Umbilical cord (tissue), 2 donors: ENCODE measurements around the gene PDE4B. TPM values are rescaled to one million over a fixed set of nuclear protein-coding genes. Genes with fewer than 3 reads are reported as not detected.
A peak's percentile ranks its signal among the peaks of the same experiment; 100 is the strongest.

ENCODE experiments used
- DNase-seq: peaks from one replicate; pipeline ENCODE4 v3.0.0-alpha.2; 2015; ENCODE audit warnings: low spot score
- total RNA-seq: library from RNA; depleted of rRNA; stranded (reverse); fragments of >200 nt; gene quantifications from one replicate; pipeline ENCODE4 v1.2.3, GENCODE V29; 2014; ENCODE audit warnings: low replicate concordance; ENCODE audit not compliant: insufficient read depth

Gene PDE4B
- total RNA-seq, 1 donor from 2014 or later: 61.6 TPM

- DNase-seq: no peak
These were observed 541.6 kb downstream of the PDE4B start for GRCh38 chr1:66334318-66334717.

GRCh38 chr1:66335125-66335524, 542.4 kb downstream of the PDE4B start:
- no peak for DNase-seq

- DNase-seq: peak; percentile 64
These were observed 543.4 kb downstream of the PDE4B start for GRCh38 chr1:66335859-66336640.

- DNase-seq: no peak
These were observed 543.9 kb downstream of the PDE4B start for GRCh38 chr1:66336641-66336990.

- no peak for DNase-seq
These were observed 544.6 kb downstream of the PDE4B start for GRCh38 chr1:66337249-66337648.

GRCh38 chr1:66339944-66340343, 547.2 kb downstream of the PDE4B start:
- no peak for DNase-seq

- no peak for DNase-seq
These were observed 548.9 kb downstream of the PDE4B start for GRCh38 chr1:66341446-66342089.

GRCh38 chr1:66342707-66343106, 550.0 kb downstream of the PDE4B start:
- no peak for DNase-seq

- DNase-seq: no peak
These were observed 551.1 kb downstream of the PDE4B start for GRCh38 chr1:66343569-66344325.

- DNase-seq: no peak
These were observed 553.5 kb downstream of the PDE4B start for GRCh38 chr1:66346057-66346795.

GRCh38 chr1:66346873-66347272, 554.2 kb downstream of the PDE4B start:
- no peak for DNase-seq

GRCh38 chr1:66348776-66349175, 556.1 kb downstream of the PDE4B start:
- DNase-seq: no peak

- no peak for DNase-seq
These were observed 556.5 kb downstream of the PDE4B start for GRCh38 chr1:66349242-66349641.

- no peak for DNase-seq
These were observed 557.4 kb downstream of the PDE4B start for GRCh38 chr1:66350001-66350547.

GRCh38 chr1:66351478-66351877, 558.8 kb downstream of the PDE4B start:
- peak; percentile 61 for DNase-seq

GRCh38 chr1:66351913-66352312, 559.2 kb downstream of the PDE4B start:
- no peak for DNase-seq

GRCh38 chr1:66352792-66353191, 560.1 kb downstream of the PDE4B start:
- DNase-seq: no peak

- DNase-seq: no peak
These were observed 560.6 kb downstream of the PDE4B start for GRCh38 chr1:66353257-66353656.

GRCh38 chr1:66354311-66355201, 561.9 kb downstream of the PDE4B start:
- DNase-seq: peak; percentile 78

- DNase-seq: no peak
These were observed 563.1 kb downstream of the PDE4B start for GRCh38 chr1:66355756-66356155.

- DNase-seq: no peak
These were observed 563.9 kb downstream of the PDE4B start for GRCh38 chr1:66356605-66357004.
